ENCODE measurements around the gene TBC1D14.

DNA sequence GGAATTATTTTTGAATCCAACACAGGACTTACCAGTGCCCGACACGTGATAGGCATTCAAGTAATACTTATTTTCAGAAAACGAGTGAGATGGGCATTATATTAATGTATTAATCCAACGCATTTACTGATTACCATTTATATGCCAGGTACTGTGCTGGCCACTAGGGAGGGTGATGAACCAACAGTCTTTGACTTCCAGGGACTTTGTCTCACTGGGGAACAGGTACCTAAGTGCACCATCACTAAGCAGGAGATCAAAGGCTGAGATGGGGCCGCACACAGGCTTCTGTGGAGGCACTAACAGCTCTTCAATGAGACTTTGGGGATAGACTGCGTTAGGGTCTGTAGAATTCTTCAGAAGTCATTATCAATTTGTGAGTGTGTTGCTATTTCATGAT, 127.8 kb downstream of the TBC1D14 start:
- TF ChIP-seq POLR2A (IDR thresholded peaks at IDR 0.05; ENCODE audit: low read length) (no peak), GATA1 (IDR thresholded peaks at IDR 0.05; ENCODE audit: low read depth, low read length) (no peak)

Data from erythroblast (primary cell).